OCI-LY3 (cell line): ENCODE results near the gene EPHB3.

Experiments used
- CTCF ChIP-seq: fragments of 200-600, 300-600 bp; sonication (generic); IDR thresholded peaks from 2 replicates; pipeline ENCODE4 v1.5.1; 2014; ENCODE audit warnings: antibody characterized with exemption, low read length, low read depth
- EZH2phosphoT487 ChIP-seq: fragments of 200-600 bp; shearing (Covaris generic); IDR thresholded peaks from 2 replicates; pipeline ENCODE4 v1.6.1; 2018; ENCODE audit warnings: antibody characterized with exemption, mixed run types, low read depth

- TF ChIP-seq EZH2phosphoT487: no peak
- no peak for TF ChIP-seq CTCF
Observed at GRCh38 chr3:184588776-184589175, 27.2 kb downstream of the EPHB3 start.
